NCI-H526 (cell line): ENCODE results near the gene KCNT2.
"Not testable (repeated sequence)": the region's sequence is repeated elsewhere in the genome, so short reads cannot be mapped to it uniquely, and the experiment has no call there.

Experiments used
- DNase-seq, 2 experiments: peaks; one replicate each; lab custom pipeline; 2025; lab: John Stamatoyannopoulos, UW

The KCNT2 gene

GRCh38 chr1:196513821-196514220 lies 94.4 kb downstream of the KCNT2 start:
- DNase-seq: no peak

- DNase-seq: no peak
Observed at GRCh38 chr1:196510451-196510850, 97.8 kb downstream of the KCNT2 start.

- DNase-seq: not testable (repeated sequence)
Observed at GRCh38 chr1:196504224-196504623, 104.0 kb downstream of the KCNT2 start.

DNA sequence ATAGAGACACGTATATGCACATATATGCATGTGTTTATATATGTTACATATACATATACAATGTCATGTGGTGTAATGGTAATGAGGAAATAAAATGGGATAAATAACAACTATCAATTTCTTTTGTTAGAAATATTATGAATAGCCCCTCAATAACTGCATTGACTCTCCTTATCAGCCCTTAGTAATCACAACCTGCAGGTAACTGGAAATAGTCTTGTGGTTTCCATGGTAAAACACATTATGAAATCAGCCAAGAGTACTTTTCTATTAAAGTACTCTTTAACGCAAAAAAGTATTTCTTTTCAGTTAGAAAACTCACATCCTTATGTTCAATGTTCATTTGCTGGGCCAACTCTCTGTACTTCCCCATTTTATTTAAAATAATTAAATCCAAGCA lies 105.8 kb downstream of the KCNT2 start:
- DNase-seq: no peak

GRCh38 chr1:196501760-196502428 lies 106.3 kb downstream of the KCNT2 start:
- no peak for DNase-seq

DNA sequence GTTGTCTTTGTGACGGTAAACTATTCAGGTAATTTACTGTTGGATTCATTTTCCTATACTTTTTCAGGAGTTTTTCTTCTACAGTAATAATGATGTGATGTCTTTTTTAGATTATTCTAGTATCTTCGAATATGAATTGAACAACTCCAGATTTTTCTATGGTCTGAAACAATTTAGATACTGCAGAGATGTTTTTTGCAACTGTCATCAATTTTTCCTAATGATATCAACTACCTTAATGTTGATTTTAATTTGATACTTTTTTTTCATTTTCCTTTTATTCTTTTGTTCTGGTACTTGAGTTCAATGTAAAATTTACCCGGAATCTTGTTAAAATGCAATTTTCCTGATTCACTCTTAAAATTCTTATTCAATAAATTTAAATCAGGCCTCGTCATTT lies 110.4 kb downstream of the KCNT2 start:
- DNase-seq: no peak

DNA sequence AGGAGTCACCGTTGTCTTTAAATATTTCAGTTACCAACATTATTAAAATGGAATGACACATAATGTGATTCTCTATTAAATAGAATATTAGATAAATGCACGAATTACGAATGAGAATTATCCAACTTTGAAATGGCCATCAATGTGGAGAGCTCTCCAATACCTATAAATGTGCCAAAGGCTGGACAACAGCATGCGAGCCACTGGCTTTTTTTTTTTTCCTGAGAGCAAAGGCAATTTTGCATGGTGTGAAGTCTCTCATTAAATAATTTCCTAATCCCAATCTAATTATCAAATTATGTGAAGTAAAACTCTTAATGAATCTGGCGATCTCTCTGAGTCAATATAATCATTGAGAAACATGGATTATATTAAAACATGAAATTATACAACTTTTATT lies 113.5 kb downstream of the KCNT2 start:
- no peak for DNase-seq

- DNase-seq: no peak
Observed at GRCh38 chr1:196493881-196494280, 114.4 kb downstream of the KCNT2 start.

- DNase-seq: no peak
Observed at GRCh38 chr1:196488579-196488978, 119.7 kb downstream of the KCNT2 start.

DNA sequence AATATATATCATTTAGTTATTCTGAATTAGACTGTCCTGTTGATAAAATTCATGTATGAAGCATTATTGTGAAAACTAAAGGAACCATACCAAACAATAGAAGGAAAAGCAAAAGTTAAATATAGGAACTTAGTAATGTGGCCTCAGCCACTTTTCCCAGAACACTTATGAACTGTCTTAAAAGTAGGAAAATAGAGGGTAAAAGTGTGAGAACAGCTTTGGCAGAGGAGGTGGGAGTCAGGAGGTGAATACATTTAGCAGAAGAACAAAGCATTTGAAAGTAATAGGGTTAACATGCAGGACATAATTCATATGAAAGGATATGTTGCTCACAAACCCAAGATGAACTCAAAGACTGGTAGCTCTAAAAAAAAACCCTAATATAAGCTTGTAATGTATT lies 121.9 kb downstream of the KCNT2 start:
- DNase-seq: no peak

DNA sequence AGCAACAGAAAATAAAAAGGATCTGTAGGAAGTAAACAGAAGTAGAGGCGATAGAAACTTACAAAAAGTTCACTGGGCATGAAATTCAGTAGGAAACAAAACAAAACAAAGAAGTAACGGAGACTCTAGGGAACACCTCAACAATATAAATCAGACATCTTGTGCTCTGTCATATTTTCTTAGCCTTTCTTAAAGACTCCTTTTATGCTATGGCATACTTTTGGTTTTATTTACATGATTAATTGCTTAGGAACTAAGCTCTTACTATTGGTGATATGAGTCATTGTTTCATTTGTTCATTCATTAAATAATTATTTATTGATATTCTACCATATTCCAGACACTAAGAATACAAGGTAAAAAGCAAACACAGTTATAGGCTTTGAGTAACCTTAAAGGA lies 126.6 kb downstream of the KCNT2 start:
- DNase-seq: no peak

DNA sequence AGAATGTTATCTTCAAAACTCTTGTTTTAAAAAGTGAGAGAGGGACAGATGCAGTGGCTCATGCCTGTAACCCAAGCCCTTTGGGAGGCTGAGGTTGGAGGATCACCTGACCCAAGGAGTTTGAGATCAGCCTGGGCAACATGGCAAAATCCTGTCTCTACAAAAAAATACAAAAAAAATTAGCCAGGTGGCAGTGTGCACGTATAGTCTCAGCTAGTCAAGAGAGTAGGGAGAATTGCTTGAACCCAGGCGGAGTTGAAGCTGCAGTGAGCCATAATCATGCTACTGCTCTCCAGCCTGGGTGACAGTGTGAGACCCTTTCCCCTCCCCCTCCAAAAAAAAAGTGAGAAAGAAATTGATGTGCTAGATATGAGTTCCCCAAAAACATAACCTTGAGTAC lies 131.0 kb downstream of the KCNT2 start:
- no peak for DNase-seq

GRCh38 chr1:196467230-196467925 lies 140.9 kb downstream of the KCNT2 start:
- DNase-seq: no peak

DNA sequence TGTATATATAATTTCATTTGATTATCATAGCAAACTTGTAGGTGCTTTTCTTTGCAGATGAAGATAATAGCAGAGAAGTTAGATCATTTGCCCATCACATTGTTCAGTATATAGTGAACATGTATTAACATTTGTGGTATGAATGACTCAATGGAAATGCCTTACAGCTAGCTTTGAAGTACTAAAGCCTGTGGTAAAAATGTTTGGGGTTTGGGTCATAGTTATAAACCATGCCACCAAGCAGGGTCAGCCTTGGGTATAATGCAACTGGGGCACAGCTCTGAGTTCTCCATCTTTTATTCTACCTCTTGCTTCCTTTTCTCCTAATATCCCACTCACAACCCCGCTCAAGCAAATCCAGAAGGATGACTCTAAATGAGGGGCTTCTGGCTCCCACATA lies 141.6 kb downstream of the KCNT2 start:
- DNase-seq: no peak

GRCh38 chr1:196466166-196466565 lies 142.1 kb downstream of the KCNT2 start:
- DNase-seq: no peak

DNA sequence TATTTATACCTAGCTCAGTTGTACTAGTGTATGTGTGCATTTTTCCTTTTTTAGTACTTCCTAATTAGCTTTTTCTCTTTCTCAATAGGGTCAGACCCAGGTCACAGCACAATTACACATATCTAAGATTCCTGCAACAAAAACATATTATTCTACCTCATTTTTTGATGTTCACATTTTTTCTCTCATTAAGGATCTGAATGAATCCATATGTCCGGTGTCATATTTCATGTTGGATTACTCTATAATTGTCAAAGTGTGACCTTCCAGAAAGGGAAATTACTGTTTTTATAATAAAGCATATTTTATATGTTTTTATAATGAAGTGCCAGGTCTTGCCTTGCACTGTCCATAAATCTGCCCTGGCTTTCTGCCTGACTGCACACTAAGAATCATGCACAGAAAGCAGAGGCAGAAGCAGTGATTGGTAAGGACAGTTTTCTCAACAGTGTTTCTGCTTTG lies 143.7 kb downstream of the KCNT2 start:
- no peak for DNase-seq

DNA sequence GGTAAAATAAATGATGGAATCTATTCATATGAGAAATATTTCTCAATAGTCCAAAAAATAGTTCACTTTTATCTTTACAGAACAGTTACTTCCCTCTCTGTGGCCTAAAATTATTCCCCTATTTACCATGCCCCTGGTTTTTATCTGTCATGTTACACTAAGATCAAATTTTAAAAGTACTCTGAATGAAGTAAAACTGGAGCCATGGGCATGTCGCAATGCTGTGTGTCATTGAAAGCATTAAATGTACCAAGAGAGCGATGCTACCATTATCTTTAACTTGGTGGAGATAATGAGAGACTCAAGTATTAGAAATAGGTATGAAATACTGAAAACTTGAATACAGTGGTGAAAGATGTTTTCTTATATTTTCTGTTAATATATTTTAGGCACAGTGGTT lies 146.2 kb downstream of the KCNT2 start:
- DNase-seq: no peak

GRCh38 chr1:196461521-196461920 lies 146.7 kb downstream of the KCNT2 start:
- no peak for DNase-seq

DNA sequence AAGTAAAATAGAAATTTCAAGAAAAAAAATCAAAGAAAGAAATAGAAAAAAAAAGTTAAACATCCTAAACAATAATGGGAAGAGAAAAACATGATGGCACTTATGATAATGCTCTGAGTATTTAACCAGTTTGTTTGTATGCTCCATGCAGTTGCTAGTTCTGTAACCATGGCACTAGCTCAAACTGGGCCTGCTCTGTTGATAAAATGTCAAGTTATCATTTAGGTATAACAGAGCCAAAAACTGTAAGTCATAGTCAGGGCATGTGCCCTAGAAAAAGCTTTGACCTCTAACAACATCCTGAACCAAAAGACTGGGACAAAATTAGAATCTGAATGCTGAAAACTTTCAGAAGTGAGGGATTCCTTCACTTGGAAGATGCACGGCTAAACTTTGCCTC lies 148.9 kb downstream of the KCNT2 start:
- no peak for DNase-seq

- no peak for DNase-seq
Observed at GRCh38 chr1:196454792-196455191, 153.4 kb downstream of the KCNT2 start.

GRCh38 chr1:196451103-196451502 lies 157.1 kb downstream of the KCNT2 start:
- no peak for DNase-seq

- peak; percentile 0 to 6 for DNase-seq
Observed at GRCh38 chr1:196450143-196451095, 157.8 kb downstream of the KCNT2 start.

GRCh38 chr1:196449460-196449859 lies 158.8 kb downstream of the KCNT2 start:
- DNase-seq: no peak
